ENCODE results near the gene SLC5A10.
"Not testable (repeated sequence)": the region's sequence is repeated elsewhere in the genome, so short reads cannot be mapped to it uniquely, and the experiment has no call there.

DNA sequence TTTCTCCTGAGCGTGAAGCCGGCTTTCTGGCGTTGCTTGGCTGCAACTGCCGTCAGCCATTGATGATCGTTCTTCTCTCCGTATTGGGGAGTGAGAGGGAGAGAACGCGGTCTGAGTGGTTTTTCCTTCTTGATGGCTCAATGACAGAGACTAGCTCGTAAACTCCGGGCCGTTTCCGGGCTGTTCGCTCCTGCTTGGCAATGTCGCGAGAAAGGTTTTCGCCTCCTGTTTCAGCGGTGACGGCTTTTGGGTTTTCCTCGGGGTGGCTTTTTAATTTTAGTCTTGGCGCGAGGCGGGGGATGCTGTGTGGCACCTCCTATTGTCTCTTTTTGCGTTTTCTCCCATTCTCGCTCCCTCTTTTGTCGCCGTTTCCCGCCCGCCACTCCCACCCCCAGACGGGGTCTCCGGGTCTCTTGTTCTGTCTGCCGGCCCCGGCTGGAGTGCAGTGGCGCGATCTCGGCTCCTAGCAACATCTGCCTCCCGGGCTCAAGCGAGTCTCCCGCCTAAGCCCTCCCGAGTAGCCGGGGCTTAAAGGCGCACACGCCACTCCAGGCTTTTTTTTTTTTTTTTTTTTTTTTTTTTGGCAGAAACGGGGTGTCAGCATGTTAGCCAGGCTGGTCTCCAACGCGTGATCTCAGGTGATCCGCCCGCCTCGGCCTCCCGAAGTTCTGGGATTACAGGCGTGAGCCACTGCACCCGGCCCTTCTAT lies 110.2 kb downstream of the SLC5A10 start:
- TF ChIP-seq, protein P1, sequence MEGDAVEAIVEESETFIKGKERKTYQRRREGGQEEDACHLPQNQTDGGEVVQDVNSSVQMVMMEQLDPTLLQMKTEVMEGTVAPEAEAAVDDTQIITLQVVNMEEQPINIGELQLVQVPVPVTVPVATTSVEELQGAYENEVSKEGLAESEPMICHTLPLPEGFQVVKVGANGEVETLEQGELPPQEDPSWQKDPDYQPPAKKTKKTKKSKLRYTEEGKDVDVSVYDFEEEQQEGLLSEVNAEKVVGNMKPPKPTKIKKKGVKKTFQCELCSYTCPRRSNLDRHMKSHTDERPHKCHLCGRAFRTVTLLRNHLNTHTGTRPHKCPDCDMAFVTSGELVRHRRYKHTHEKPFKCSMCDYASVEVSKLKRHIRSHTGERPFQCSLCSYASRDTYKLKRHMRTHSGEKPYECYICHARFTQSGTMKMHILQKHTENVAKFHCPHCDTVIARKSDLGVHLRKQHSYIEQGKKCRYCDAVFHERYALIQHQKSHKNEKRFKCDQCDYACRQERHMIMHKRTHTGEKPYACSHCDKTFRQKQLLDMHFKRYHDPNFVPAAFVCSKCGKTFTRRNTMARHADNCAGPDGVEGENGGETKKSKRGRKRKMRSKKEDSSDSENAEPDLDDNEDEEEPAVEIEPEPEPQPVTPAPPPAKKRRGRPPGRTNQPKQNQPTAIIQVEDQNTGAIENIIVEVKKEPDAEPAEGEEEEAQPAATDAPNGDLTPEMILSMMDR (conservative IDR thresholded peaks at IDR 0.05): not testable (repeated sequence)
- not testable (repeated sequence) for TF ChIP-seq EZH2 (IDR thresholded peaks at IDR 0.05; ENCODE audit: low read depth)
